GM19395 (cell line): ENCODE measurements around the gene NFE2L1.

Experiments used
- ATAC-seq: cut with Tn5 transposase; IDR thresholded peaks from one replicate; pipeline ENCODE4 v1.9.1; 2021; ENCODE audit warnings: mild to moderate bottlenecking, moderate library complexity; ENCODE audit not compliant: unreplicated experiment

NFE2L1 gene

DNA sequence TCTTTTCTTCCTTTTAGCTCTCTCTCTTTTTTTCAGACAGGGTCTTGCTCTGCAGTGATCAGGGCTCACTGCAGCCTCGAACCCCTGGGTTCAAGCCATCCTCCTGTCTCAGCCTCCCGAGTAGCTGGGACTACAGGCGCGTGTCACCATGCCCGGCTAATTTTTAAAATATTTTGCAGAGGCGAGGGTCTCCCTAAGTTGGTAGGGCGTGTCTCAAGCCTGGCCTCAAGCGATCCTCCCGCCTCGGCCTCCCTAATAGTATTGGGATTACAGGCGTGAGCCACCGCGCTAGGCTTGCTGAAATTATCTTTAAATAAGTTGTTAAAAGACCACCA is 58.6 kb downstream of the NFE2L1 start:
- ATAC-seq: no peak

DNA sequence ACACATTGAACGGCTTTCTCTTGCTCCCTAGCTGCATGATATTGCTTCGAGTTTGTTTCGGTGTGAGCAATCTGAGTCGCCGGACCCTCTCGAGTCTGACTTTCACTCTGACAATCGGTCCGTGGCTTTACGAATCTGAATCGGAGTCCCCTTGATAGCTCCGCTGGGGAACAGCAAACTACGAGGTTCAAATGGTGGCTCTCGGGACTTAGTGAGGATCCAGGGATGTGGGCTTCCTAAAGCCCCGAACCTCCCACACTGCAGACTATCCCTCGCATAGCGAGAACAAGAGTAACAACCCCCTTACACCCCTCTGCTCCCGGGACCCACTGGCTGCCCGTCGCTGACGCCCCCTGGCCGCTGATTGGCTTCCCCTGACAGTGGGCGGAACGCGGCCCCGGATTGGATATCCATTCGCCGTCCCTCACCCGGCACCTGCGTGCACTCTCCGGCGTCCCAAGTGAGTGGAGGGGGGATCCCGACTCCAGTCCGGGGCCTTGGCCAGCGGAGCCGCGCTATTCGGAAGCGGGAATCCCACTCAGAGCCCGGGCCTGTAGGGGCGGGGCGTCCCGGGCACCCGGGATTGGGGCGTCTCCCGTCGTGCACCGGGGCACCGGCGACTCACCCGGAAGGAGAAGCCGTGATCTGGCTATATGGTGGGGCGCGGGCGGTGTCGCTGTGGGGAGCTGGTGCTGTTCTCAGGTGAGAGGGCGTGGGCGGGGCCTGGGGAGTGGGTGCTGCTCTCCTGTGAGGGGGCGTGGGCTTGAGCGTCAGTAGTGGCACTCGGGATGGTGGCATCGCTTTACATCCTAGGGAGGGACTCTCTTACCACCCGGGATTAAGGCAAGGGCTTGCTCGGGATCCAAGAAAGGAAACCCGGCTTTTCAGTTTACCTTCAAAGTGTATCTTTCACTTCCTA is 59.2 kb downstream of the NFE2L1 start, which contains the start of gene SNX11:
TSS of gene SNX11 (plus strand) at position 630 of the 919 bp plus-strand sequence. CDS start 4,278 bp downstream, outside the sequence.
- ATAC-seq: peak; percentile 78

DNA sequence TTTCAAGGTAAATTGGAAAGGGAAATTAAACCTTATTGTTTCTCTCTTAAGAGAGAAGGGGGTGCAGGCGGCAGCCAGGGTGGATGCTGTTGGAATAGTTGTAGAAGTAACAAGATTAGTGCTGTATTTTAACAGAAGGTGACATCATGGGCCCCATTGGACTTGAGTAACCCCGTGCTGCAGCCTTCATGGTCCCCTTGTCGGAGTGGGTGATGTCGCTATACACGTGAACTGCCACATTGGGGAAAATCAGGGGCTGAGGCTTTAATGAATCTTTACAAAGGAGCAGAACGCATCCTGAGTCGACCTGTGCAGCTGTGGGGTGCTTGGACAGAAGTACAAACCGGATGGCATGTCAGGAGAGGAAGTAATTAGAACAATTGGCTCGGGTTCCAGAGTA is 62.6 kb downstream of the NFE2L1 start:
- no peak for ATAC-seq
